Retinal pigment epithelial cell (primary cell): ENCODE data around the gene SMTNL2.

ENCODE experiments used
- DNase-seq: peaks from one replicate; pipeline ENCODE4 v3.0.0-alpha.2; 2010; ENCODE audit warnings: low read depth
- H3K4me3 ChIP-seq: 2 replicates; pipeline ENCODE4 v1.5.1; 2011; ENCODE audit warnings: mild to moderate bottlenecking, low read length, control low read depth, moderate library complexity
- TF ChIP-seq, protein P1 (sequence below): conservative IDR thresholded peaks from 2 replicates; pipeline ENCODE4 v1.5.1; 2011; ENCODE audit warnings: low read depth, low read length, control low read depth, inconsistent platforms

The SMTNL2 gene

GRCh38 chr17:4597975-4598374, 13.6 kb downstream of the SMTNL2 start:
- TF ChIP-seq, protein P1, sequence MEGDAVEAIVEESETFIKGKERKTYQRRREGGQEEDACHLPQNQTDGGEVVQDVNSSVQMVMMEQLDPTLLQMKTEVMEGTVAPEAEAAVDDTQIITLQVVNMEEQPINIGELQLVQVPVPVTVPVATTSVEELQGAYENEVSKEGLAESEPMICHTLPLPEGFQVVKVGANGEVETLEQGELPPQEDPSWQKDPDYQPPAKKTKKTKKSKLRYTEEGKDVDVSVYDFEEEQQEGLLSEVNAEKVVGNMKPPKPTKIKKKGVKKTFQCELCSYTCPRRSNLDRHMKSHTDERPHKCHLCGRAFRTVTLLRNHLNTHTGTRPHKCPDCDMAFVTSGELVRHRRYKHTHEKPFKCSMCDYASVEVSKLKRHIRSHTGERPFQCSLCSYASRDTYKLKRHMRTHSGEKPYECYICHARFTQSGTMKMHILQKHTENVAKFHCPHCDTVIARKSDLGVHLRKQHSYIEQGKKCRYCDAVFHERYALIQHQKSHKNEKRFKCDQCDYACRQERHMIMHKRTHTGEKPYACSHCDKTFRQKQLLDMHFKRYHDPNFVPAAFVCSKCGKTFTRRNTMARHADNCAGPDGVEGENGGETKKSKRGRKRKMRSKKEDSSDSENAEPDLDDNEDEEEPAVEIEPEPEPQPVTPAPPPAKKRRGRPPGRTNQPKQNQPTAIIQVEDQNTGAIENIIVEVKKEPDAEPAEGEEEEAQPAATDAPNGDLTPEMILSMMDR = no peak
- DNase-seq = no peak
- H3K4me3 ChIP-seq = no peak overlapping the region

DNA sequence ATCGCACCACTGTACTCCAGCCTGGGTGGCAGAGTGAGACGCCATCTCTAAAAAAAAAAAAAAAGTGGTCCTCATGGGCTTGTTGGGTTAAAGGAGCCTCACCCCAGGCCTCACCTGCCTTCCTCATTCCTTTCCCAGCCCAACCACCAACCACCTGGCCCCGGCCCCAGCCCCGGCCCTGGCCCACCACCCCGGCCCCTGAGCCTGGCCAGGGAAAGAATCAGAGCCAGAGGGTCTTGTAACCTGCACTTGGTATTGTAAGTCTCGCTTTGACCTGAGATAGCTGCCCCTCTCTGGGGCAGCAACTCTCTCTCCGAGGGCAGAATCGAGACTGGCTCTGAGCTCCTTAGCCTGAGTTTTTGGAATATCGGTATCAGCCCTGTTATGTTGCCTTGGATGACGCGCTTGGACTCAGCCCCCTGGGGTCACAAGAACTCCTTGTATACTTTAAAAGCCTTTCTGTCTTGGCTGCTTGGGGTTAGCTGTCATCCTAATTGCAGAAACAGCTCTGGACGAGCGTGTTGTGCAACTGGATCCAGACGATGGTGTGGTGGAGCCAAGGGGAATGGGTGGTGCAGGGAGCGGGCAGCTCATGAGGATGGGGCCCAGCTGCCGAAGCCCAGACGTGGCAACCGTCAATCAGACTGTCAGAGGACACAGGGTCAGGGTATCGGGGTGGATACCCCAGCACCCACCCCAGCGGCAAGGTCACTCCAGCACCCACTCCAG, 14.6 kb downstream of the SMTNL2 start:
- TF ChIP-seq, protein P1 = no peak
- DNase-seq = no peak
- H3K4me3 ChIP-seq = no peak overlapping the region

DNA sequence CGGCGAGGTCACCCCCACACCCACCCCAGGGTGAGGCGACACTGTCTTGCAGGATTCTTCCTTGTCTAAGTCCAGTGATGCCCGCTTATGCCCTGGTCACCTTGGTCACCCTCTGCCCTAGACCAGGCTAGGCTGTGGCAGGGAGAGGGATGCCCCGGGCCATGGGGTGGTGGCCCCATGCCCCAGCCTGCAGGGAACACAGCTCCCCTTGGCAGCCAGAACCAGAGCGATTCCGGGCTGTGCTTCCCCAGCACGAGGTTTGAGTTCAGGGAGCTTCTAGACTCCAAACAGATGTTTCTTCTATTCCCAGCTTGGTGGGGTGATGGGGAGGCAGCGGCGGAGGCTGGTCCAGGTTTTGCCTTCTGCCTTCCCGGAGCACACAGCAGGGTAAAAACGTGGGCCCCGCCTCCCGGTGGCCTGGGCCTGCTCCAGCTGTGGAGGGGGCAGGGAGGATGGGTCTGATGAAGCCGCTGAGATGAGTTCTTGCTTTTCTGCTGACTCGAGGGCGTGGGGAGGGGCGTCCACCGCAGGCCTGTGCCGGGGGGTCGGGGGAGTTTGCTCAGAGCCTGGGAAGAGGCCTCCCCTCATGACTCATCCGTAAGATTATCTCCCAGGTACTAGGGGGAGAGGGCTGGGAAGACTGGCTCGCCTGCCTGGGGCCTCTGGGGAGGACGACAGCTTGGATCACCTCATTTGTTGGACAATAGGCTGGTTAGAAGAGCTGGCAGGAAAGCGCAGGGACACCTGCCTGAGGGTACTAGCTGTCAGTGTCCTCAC, 15.4 kb downstream of the SMTNL2 start:
- no peak overlapping the region for H3K4me3 ChIP-seq
- TF ChIP-seq, protein P1 = no peak
- DNase-seq = no peak

GRCh38 chr17:4600563-4600962, 16.2 kb downstream of the SMTNL2 start:
- DNase-seq = no peak
- TF ChIP-seq, protein P1 = no peak
- H3K4me3 ChIP-seq = no peak overlapping the region

GRCh38 chr17:4601326-4601725, 17.0 kb downstream of the SMTNL2 start:
- TF ChIP-seq, protein P1 = no peak
- no peak for DNase-seq
- H3K4me3 ChIP-seq = no peak overlapping the region

DNA sequence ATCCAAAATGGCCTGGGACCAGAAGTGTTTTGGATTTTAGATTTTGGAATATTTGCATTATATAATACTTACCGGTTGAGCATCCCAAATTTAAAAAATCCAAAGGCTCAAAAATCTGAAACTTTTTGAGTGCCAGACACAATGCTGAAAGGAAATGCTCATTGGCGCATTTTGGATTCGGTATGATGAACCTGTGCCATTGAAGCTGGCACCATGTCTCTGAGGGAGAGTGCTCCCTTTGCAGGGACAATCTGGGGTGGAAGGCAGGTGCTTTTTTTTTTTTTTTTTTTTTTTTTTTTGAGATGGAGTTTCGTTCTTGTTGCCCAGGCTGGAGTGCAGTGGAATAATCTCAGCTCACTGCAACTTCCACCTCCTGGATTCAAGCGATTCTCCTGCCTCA, 17.7 kb downstream of the SMTNL2 start:
- H3K4me3 ChIP-seq = no peak overlapping the region
- TF ChIP-seq, protein P1 = no peak
- DNase-seq = no peak
